ENCODE data around the gene PIK3C2G.

Gene PIK3C2G

DNA sequence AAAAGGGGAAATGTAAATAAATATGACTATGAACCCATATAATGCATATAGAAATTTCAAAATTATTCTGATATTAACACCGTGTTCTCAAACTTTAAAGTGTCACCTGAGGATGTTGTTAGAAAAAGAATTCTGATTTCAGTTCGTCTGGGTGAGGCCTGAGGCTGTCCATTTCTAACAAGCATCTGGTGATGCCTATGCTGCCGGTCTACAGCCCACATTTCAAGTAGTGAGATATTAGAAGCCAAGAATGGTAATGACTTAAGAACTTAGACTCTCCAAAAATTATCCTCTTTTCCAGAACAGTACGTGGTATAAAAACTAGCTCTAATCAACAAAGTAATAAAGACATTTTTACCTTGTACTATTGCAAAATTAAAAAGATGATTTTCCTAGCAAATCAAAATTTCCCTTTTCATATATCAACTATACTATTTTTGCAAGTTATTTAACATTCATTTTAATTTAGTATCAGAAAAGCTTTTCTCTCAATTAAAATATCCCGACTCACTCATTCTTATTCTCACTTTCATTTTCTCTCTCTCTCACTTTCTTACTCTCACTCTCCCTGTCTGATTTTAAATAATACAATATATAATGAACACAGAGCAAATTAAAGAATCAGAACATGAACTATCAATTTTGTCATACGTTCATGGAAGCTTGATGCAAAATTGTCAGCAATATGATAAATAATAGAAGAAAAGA, 35.0 kb downstream of the PIK3C2G start:
- no peak for TF ChIP-seq FOXP2 (optimal IDR thresholded peaks at IDR 0.05; ENCODE audit: borderline replicate concordance, extremely low read depth, extremely low read length, insufficient read depth)
- no peak for TF ChIP-seq SIN3A (IDR thresholded peaks at IDR 0.05; ENCODE audit: borderline replicate concordance, insufficient read depth, low read length)
- TF ChIP-seq, protein P1, sequence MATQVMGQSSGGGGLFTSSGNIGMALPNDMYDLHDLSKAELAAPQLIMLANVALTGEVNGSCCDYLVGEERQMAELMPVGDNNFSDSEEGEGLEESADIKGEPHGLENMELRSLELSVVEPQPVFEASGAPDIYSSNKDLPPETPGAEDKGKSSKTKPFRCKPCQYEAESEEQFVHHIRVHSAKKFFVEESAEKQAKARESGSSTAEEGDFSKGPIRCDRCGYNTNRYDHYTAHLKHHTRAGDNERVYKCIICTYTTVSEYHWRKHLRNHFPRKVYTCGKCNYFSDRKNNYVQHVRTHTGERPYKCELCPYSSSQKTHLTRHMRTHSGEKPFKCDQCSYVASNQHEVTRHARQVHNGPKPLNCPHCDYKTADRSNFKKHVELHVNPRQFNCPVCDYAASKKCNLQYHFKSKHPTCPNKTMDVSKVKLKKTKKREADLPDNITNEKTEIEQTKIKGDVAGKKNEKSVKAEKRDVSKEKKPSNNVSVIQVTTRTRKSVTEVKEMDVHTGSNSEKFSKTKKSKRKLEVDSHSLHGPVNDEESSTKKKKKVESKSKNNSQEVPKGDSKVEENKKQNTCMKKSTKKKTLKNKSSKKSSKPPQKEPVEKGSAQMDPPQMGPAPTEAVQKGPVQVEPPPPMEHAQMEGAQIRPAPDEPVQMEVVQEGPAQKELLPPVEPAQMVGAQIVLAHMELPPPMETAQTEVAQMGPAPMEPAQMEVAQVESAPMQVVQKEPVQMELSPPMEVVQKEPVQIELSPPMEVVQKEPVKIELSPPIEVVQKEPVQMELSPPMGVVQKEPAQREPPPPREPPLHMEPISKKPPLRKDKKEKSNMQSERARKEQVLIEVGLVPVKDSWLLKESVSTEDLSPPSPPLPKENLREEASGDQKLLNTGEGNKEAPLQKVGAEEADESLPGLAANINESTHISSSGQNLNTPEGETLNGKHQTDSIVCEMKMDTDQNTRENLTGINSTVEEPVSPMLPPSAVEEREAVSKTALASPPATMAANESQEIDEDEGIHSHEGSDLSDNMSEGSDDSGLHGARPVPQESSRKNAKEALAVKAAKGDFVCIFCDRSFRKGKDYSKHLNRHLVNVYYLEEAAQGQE (IDR thresholded peaks at IDR 0.05; ENCODE audit: insufficient read depth in 1 of 2, low read depth in 2 of 2, low read length in 2 of 2): no peak
- TF ChIP-seq POLR2AphosphoS5 (IDR thresholded peaks at IDR 0.05; ENCODE audit: low read depth, low read length): no peak
- no peak for TF ChIP-seq TAF1 (IDR thresholded peaks at IDR 0.05; ENCODE audit: borderline replicate concordance, insufficient read depth, low read length)

DNA sequence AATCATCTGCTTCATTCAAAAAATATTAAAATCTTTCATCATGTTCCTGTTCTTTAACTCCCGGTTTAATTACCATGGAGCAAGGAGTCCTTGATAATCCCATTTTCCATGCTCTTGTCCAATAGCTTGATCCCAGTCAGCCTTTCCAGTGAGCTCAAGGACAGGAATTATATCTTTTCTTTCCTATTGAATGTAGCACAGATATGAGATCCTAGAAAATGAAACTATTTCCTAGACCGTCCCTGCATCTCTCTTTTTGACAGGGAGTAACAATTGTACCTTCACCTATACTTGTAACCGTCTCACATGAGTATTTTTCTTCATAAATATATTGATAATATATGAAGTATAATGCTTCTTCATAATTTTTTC, 35.6 kb downstream of the PIK3C2G start:
- TF ChIP-seq POLR2AphosphoS5 (IDR thresholded peaks at IDR 0.05; ENCODE audit: low read depth, low read length) (no peak), FOXP2 (optimal IDR thresholded peaks at IDR 0.05; ENCODE audit: borderline replicate concordance, extremely low read depth, extremely low read length, insufficient read depth) (no peak), SIN3A (IDR thresholded peaks at IDR 0.05; ENCODE audit: borderline replicate concordance, insufficient read depth, low read length) (no peak), TAF1 (IDR thresholded peaks at IDR 0.05; ENCODE audit: borderline replicate concordance, insufficient read depth, low read length) (no peak)
- TF ChIP-seq, protein P1 (IDR thresholded peaks at IDR 0.05; ENCODE audit: insufficient read depth in 1 of 2, low read depth in 2 of 2, low read length in 2 of 2): no peak

DNA sequence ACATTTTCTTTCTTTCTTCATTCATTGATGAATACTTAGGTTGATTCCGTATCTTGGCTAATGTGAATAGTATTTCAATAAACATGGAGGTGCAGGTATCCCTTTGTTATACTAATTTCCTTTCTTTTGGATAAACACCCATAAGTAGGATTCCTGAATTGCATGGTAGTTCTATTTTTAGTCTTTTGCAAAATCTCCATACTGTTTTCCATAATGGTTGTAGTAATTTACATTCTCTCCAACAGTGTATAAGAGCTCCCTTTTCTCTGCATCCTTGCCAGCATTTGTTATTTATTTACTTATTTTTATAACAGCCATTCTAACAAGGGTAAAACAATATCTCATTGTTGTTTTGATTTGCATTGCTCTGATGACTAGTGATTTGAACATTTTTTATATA, 36.6 kb downstream of the PIK3C2G start:
- TF ChIP-seq, protein P1 (IDR thresholded peaks at IDR 0.05; ENCODE audit: insufficient read depth in 1 of 2, low read depth in 2 of 2, low read length in 2 of 2): no peak
- TF ChIP-seq TAF1 (IDR thresholded peaks at IDR 0.05; ENCODE audit: borderline replicate concordance, insufficient read depth, low read length) (no peak), SIN3A (IDR thresholded peaks at IDR 0.05; ENCODE audit: borderline replicate concordance, insufficient read depth, low read length) (no peak), POLR2AphosphoS5 (IDR thresholded peaks at IDR 0.05; ENCODE audit: low read depth, low read length) (no peak)

DNA sequence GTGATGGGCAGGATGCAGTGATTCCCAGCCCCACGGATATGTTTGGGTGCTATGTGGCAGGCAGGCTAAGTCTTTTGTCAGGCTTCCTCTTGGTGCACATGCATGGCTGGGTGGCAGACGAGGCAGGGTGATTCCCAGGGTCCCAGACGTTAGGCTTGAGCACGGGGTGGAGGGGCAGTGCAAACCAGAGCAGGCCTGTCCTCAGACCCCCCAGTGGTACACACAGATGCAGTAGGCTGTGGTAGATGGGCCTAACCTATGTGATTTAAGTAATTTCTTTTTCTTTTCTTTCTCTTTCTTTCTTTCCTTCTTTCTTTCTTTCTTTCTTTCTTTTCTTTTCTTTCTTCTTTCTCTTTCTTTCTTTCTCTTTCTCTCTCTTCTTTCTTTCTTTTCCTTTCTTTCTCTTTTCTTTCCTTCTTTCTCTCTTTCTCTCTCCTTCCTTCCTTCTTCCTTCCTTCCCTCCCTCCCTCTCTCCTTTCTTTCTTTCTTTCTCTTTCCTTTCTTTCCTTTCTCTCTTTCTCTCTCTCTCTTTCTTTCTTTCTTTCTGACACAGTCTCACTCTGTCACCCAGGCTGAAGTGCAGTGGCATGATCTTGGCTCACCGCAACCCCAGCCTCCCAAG, 41.6 kb downstream of the PIK3C2G start:
- no peak for TF ChIP-seq FOXP2 (optimal IDR thresholded peaks at IDR 0.05; ENCODE audit: borderline replicate concordance, extremely low read depth, extremely low read length, insufficient read depth)
- TF ChIP-seq POLR2AphosphoS5 (IDR thresholded peaks at IDR 0.05; ENCODE audit: low read depth, low read length): no peak
- TF ChIP-seq TAF1 (IDR thresholded peaks at IDR 0.05; ENCODE audit: borderline replicate concordance, insufficient read depth, low read length): no peak
- TF ChIP-seq SIN3A (IDR thresholded peaks at IDR 0.05; ENCODE audit: borderline replicate concordance, insufficient read depth, low read length): no peak
- TF ChIP-seq, protein P1 (IDR thresholded peaks at IDR 0.05; ENCODE audit: insufficient read depth in 1 of 2, low read depth in 2 of 2, low read length in 2 of 2): no peak

All from PFSK-1 (cell line).